Neural progenitor cell (in vitro differentiated cells): Measurements from ENCODE around the gene TCF7L2.

Experiments used
- CTCF ChIP-seq: fragments of 200-600 bp; sonication (generic); IDR thresholded peaks from 2 replicates; pipeline ENCODE4 v1.5.1; 2017; ENCODE audit warnings: antibody characterized with exemption, mild to moderate bottlenecking
- EZH2 ChIP-seq: fragments of 200-600 bp; sonication (generic); IDR thresholded peaks from 2 replicates; pipeline ENCODE4 v1.6.1; 2017; ENCODE audit warnings: antibody characterized with exemption, mild to moderate bottlenecking, moderate library complexity

DNA sequence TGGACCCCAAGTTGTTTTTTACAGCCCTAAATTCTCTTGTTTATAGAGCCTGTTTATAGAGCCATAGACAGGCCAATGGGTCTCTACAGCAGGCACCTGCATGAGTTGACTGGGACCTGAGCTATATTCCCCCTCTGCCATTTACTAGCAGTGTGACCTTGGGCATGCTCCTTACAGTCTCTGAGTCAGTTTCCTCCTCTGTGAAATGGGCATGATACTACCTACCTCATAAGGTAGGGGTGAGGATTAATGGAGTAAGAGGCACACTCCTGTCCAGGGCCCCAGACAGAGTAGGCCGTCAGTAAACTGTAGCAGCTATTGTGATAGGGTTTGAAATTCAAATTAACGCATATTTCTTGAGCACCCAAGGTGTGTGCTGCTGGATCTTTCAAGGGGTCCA lies 138.1 kb downstream of the TCF7L2 start:
- TF ChIP-seq CTCF = no peak
- TF ChIP-seq EZH2 = no peak
